Fibroblast of skin of right quadriceps (primary cell): ENCODE results near the gene FAM234A.

ENCODE experiments used
- DNase-seq: peaks from one replicate; pipeline ENCODE4 v3.0.0-alpha.2; 2013

Gene FAM234A

DNA sequence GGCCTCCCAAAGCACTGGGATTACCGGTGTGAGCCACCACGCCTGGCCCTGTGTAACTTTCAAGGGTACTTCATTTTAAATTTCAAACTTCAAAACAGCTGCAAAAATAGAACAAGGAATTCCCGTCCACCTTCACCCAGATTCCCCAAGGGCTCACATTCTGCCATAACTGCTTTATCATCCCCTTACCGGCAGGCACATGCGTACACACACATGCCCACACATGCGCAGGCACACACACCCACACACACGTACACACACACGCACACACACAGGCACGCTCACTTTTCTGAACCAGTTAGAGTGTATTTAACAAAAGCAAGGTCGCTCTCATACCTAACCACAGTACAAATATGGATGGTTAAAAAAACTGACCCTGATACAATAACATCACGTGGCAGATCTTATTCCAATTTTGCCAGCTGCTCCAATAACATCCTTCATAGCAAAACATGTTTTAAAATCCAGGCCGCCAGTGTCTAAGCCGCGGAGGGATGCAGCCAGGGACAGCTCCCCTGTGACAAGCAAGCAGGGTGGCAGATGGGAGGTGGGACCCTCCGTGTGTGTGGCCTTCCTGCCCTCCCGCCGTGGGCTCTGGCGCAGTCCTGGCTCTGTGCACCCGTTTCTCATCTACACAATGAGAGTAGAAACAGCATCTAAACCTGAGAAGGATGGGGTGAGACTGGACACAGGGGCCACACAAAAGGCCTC, 71.5 kb downstream of the FAM234A start:
- no peak for DNase-seq

DNA sequence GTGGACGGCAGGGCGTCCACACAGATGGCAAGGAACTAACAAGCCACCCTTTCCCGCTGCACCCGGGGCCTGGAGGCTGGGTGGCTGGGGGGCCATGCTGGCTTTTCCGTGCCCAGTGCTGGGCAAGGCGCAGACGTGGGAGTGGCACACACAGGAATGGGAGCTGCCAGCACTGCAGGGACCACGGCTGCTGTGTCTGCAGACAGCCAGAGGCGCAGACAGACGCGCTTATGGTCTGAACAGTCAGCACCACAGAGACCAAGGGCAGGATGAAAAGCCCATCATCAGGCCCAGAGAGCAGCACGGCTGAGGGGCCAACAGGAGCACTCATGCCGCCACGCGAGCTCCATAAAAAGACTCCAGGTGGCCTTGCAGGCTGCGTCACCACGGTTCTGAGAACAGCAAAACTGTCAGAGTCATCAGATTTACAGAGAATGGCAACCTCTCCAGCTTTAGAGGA, 72.3 kb downstream of the FAM234A start:
- DNase-seq = no peak

DNA sequence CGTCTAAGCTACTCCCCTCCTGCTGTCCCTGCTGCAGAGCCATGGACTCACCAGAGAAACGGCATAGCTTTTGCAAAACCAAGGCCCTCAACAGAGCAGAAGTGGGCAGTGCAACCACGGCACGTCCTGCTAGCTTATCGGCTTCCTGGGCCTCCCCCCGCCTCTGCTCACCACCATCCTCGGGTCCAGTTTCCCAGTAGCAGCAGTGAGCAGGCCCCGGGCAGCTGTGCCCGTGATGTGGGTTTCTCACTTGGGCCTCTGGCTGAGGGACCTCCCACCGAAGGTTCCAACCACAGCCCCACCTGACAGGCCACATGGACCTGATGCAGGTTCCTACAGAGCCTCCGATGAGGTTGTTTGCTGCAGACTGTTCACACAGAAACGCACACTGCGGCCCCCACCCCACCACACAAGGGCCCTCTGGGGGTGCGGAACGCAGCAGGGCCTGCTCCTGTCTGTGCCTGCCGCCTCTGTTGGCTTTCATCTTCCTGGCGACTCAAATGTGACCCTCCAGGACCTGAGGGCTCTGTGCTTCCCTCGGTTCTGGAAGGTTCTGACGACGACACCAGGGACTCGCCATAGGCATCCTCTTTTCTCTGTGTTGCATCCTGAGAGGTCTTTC, 73.2 kb downstream of the FAM234A start:
- DNase-seq = no peak

DNA sequence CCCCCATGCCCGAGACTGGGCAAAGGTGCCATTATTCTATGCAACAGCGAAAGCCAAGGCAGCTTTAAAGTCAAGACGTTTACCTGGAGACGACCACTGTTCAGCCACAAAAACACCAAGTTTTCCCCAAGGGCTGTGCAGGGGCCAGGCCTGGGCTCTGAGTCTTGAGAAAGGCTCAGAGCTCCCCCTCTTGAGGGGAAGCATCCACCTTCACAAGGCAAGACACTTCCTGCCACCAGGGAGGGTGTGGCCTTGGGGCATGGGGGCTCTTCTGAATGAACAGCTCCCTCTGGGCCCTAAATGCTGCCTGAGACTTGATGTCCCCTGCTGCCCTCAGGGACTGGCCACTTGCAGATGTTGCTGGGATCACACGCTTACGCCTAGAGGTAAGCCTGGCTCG, 74.9 kb downstream of the FAM234A start:
- DNase-seq = no peak

DNA sequence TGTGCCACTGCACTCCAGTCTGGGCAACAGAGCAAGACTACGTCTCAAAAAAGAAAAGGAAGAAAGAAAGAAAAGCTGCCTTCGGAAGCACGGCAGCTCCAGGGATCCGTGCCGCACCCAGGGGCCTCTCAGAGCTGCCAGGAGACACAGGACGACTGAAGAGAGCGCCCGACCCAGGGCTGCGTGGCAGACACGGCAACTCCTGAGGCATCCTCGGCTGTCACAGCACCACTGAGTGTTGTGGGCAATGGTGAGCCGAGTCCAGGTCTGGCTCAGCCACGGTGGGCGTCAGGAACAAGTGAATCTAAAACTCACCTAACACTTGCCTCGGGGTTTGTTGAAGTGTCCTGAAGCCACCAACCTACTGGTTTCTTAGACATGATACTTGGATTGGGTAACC, 77.1 kb downstream of the FAM234A start:
- DNase-seq = no peak

DNA sequence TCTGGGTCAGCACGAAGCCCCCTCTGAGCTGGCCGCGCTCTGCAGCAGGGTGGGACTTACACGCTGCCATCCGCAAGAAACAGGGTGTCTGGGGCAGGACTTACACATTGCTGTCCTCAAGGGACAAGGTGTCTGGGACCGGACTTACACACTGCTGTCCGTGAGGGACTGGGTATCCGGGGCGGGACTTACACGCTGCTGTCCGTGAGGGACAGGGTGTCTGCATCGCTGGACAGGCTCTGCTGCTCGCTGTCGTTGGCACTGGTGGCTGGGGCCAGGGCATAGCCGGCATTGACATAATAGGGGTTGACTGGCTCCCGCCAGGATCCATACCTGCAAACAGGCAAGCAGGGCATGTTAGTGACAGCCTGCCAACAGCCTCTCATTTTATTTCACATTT, 79.7 kb downstream of the FAM234A start:
- DNase-seq = no peak

DNA sequence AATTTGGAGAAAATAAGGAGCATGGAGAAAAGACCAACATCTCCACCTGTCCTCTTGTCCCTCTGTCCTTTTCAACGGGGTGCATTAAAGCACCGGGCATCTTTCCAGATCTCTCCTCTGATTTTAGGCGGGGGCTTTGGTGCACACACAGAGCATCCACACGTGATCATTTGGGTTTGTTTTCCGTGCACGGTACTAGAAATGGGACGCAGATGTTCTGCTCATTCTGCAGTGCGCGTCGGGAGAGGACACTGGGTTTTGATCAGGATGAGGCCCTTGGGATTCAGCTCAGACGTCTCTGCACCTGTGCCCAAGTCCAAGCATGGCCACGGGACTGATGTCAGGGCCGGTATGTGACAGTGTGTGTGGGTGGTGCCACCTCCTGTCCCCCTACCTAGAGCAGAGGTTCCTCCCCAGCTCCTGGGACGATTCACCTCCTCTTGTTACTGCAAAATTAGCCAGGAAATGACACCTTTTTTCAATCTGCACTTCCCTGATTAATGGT, 80.2 kb downstream of the FAM234A start:
- no peak for DNase-seq
